Common myeloid progenitor, CD34-positive (primary cell): ENCODE results near the gene WDPCP.
"Not testable (repeated sequence)": the region's sequence is repeated elsewhere in the genome, so short reads cannot be mapped to it uniquely, and the experiment has no call there.

Experiments
- CTCF ChIA-PET: fragments of 350-600 bp; sonication (Branson Sonifier 250); formaldehyde crosslinking; loops from one replicate; lab custom pipeline; 2021; ENCODE audit warnings: antibody characterized with exemption; lab: Charles Lee
- POLR2A ChIA-PET: fragments of 350-600 bp; sonication (Branson Sonifier 250); formaldehyde crosslinking; loops from one replicate; lab custom pipeline; 2021; ENCODE audit warnings: antibody characterized with exemption; lab: Charles Lee
- DNase-seq, 3 donors: peaks; one replicate each; pipeline versions ENCODE4 v3.0.0 to v3.0.0-alpha.2; 2013
- H3K27ac ChIP-seq, 2 experiments: 1 replicate in 1 of 2; 2 replicates in 1 of 2; pipeline ENCODE4 v1.7.0; 2013; ENCODE audit warnings: inconsistent platforms in 2 of 2, low read length in 2 of 2, mild to moderate bottlenecking in 2 of 2, low read depth in 1 of 2, moderate library complexity in 1 of 2; ENCODE audit not compliant: severe bottlenecking in 2 of 2, insufficient read depth in 1 of 2, poor library complexity in 1 of 2
- H3K27me3 ChIP-seq, 5 experiments: replicated peaks in 2 of 5; 1 replicate in 3 of 5; 2 replicates in 2 of 5; pipeline versions ENCODE4 v1.6.1 to v1.7.0; 2013; ENCODE audit warnings: low read length in 4 of 5, mild to moderate bottlenecking in 2 of 5, moderate library complexity in 2 of 5, inconsistent platforms in 1 of 5; ENCODE audit not compliant: insufficient read depth in 5 of 5, control insufficient read depth in 4 of 5
- H3K36me3 ChIP-seq, 4 experiments: 1 replicate in 2 of 4; 2 replicates in 2 of 4; pipeline versions ENCODE4 v1.6.1 to v1.7.0; 2013; ENCODE audit warnings: low read length in 3 of 4, control low read depth in 1 of 4, mild to moderate bottlenecking in 1 of 4; ENCODE audit not compliant: control insufficient read depth in 4 of 4, insufficient read depth in 4 of 4
- H3K4me1 ChIP-seq, 4 experiments: 1 replicate in 3 of 4; 2 replicates in 1 of 4; pipeline versions ENCODE4 v1.6.1 to v1.7.1; 2013; ENCODE audit warnings: low read length in 3 of 4, mild to moderate bottlenecking in 3 of 4, control low read depth in 1 of 4, inconsistent platforms in 1 of 4, moderate library complexity in 1 of 4; ENCODE audit not compliant: control insufficient read depth in 4 of 4, insufficient read depth in 4 of 4; ENCODE audit errors: control extremely low read depth in 1 of 4
- H3K4me3 ChIP-seq, 7 experiments: 1 replicate in 4 of 7; 2 replicates in 3 of 7; pipeline versions ENCODE4 v1.5.1 to v1.7.0; 2013; ENCODE audit warnings: mild to moderate bottlenecking in 7 of 7, low read length in 6 of 7, moderate library complexity in 6 of 7, inconsistent platforms in 2 of 7, low read depth in 2 of 7, control low read depth in 1 of 7; ENCODE audit not compliant: insufficient read depth in 4 of 7, control insufficient read depth in 1 of 7; ENCODE audit errors: extremely low read depth in 1 of 7
- H3K9me3 ChIP-seq, 5 experiments: 1 replicate in 4 of 5; 2 replicates in 1 of 5; pipeline versions ENCODE4 v1.6.1 to v1.7.1; 2013; ENCODE audit warnings: low read length in 4 of 5, mild to moderate bottlenecking in 2 of 5, inconsistent platforms in 1 of 5, low read depth in 1 of 5, moderate library complexity in 1 of 5; ENCODE audit not compliant: control insufficient read depth in 4 of 5, insufficient read depth in 2 of 5; ENCODE audit errors: control extremely low read depth in 1 of 5
- WGBS: methylation state at CpG from one replicate; pipeline ENCODE4 v1.1.5; 2013; ENCODE audit not compliant: insufficient coverage; 5-methylcytosine and 5-hydroxymethylcytosine counted together

WDPCP gene

GRCh38 chr2:63469313-63469712, 119.0 kb downstream of the WDPCP start:
- DNase-seq, H3K27ac ChIP-seq, CTCF ChIA-PET, H3K4me1 ChIP-seq, H3K27me3 ChIP-seq, H3K4me3 ChIP-seq: not testable (repeated sequence)
- Histone ChIP-seq H3K36me3 (peaks cover 0 to 12% (median 3%) of the 10 kb centered on the region in 4 experiments), H3K9me3 (peaks cover 0 to 10% (median 3%) of the 10 kb centered on the region in 5 experiments)
- no CpG with 5 or more reads among the region's 1 CpG for WGBS
- POLR2A ChIA-PET, result interaction anchor here (0.5 kb wide), 1 partner anchor 198 kb away, joined by 3 read pairs; no protein-coding TSS in a partner anchor

- Histone ChIP-seq H3K27ac (no peak overlapping the region), H3K36me3 (peaks cover 0 to 31% (median 3%) of the 10 kb centered on the region in 4 experiments), H3K4me1 (no peaks in the 10 kb centered on the region), H3K9me3 (peaks cover 0 to 21% (median 4%) of the 10 kb centered on the region in 5 experiments), H3K4me3 (no peak overlapping the region), H3K27me3 (no peaks in the 10 kb centered on the region)
- DNase-seq, result no peak
- 100% methylated on average over 1 of the region's 1 CpG for WGBS
- POLR2A ChIA-PET, result no interaction called here
- CTCF ChIA-PET, result no interaction called here
Measured at GRCh38 chr2:63465633-63466032, 122.6 kb downstream of the WDPCP start.

- ChIA-PET POLR2A (no interaction called here), CTCF (interaction anchor here (0.7 kb wide), 1 partner anchor 8 kb away, joined by 3 read pairs; no protein-coding TSS in a partner anchor)
- peaks cover 0 to 30% (median 4%) of the 10 kb centered on the region in 4 experiments for H3K36me3 ChIP-seq
- H3K4me1 ChIP-seq, result no peaks in the 10 kb centered on the region
- no peaks in the 10 kb centered on the region for H3K27me3 ChIP-seq
- H3K27ac ChIP-seq, result no peak overlapping the region
- H3K4me3 ChIP-seq, result no peak overlapping the region
- DNase-seq, result no peak
- peaks cover 0 to 29% (median 2%) of the 10 kb centered on the region in 5 experiments for H3K9me3 ChIP-seq
Measured at GRCh38 chr2:63463142-63463541, 125.1 kb downstream of the WDPCP start.

- WGBS, result no CpG with 5 or more reads among the region's 1 CpG
- ChIA-PET CTCF (no interaction called here), POLR2A (no interaction called here)
- Histone ChIP-seq H3K27ac (no peak overlapping the region), H3K4me3 (no peak overlapping the region), H3K27me3 (no peaks in the 10 kb centered on the region), H3K36me3 (peaks cover 0 to 5% (median 2%) of the 10 kb centered on the region in 4 experiments), H3K4me1 (no peaks in the 10 kb centered on the region), H3K9me3 (peaks cover 0 to 7% (median 0%) of the 10 kb centered on the region in 5 experiments)
- no peak for DNase-seq
Measured at GRCh38 chr2:63446658-63447057, 141.6 kb downstream of the WDPCP start.

- WGBS, result 100% methylated on average over 1 of the region's 6 CpGs
- H3K4me3 ChIP-seq, result no peak overlapping the region
- peaks cover 0 to 3% (median 0%) of the 10 kb centered on the region in 5 experiments for H3K9me3 ChIP-seq
- peaks cover 0 to 6% (median 0%) of the 10 kb centered on the region in 4 experiments for H3K36me3 ChIP-seq
- ChIA-PET CTCF (interaction anchor here (1.8 kb wide), 1 partner anchor 11 kb away, joined by 4 read pairs; no protein-coding TSS in a partner anchor), POLR2A (no interaction called here)
- DNase-seq, result no peak
- H3K27me3 ChIP-seq, result no peaks in the 10 kb centered on the region
- H3K27ac ChIP-seq, result no peak overlapping the region
- no peaks in the 10 kb centered on the region for H3K4me1 ChIP-seq
Measured at GRCh38 chr2:63444565-63445288, 143.6 kb downstream of the WDPCP start.

- no peak for DNase-seq
- POLR2A ChIA-PET, result no interaction called here
- Histone ChIP-seq H3K9me3 (no peaks in the 10 kb centered on the region), H3K27ac (no peak overlapping the region), H3K36me3 (peaks cover 0 to 6% (median 3%) of the 10 kb centered on the region in 4 experiments), H3K4me1 (no peaks in the 10 kb centered on the region), H3K4me3 (no peak overlapping the region), H3K27me3 (no peaks in the 10 kb centered on the region)
- WGBS, result no CpG with 5 or more reads among the region's 1 CpG
- CTCF ChIA-PET, result no interaction called here
Measured at GRCh38 chr2:63440612-63441011, 147.7 kb downstream of the WDPCP start.

- H3K27ac ChIP-seq, result no peak overlapping the region
- WGBS, result no CpG with 5 or more reads among the region's 1 CpG
- no peaks in the 10 kb centered on the region for H3K27me3 ChIP-seq
- peaks cover 0 to 6% (median 3%) of the 10 kb centered on the region in 4 experiments for H3K36me3 ChIP-seq
- no peaks in the 10 kb centered on the region for H3K4me1 ChIP-seq
- no peak for DNase-seq
- ChIA-PET CTCF (no interaction called here), POLR2A (no interaction called here)
- H3K9me3 ChIP-seq, result no peaks in the 10 kb centered on the region
- H3K4me3 ChIP-seq, result no peak overlapping the region
Measured at GRCh38 chr2:63438181-63438580, 150.1 kb downstream of the WDPCP start.
